CD4-positive, alpha-beta memory T cell (primary cell): ENCODE measurements around the gene MLXIPL. TPM values are rescaled to one million over a fixed set of nuclear protein-coding genes. Genes with fewer than 3 reads are reported as not detected.

ENCODE experiments used
- CTCF ChIA-PET: fragments of 350-600 bp; sonication (Branson Sonifier 250); formaldehyde crosslinking; loops from one replicate; lab custom pipeline; 2021; ENCODE audit warnings: inconsistent platforms; ENCODE audit not compliant: partially characterized antibody; lab: Charles Lee
- POLR2A ChIA-PET: fragments of 350-600 bp; sonication (Branson Sonifier 250); formaldehyde crosslinking; loops from one replicate; lab custom pipeline; 2021; ENCODE audit not compliant: partially characterized antibody; lab: Charles Lee
- DNase-seq, 5 donors: peaks; one replicate each; pipeline versions ENCODE4 v3.0.0 to v3.0.0-alpha.2; 2020 to 2022; ENCODE audit warnings: mixed read lengths in 1 of 5
- H3K27ac ChIP-seq: one replicate; pipeline ENCODE4 v1.7.0; 2013; ENCODE audit warnings: low read depth, low read length
- H3K27me3 ChIP-seq: 2 replicates; pipeline ENCODE4 v1.7.0; 2013; ENCODE audit warnings: mild to moderate bottlenecking, low read length, moderate library complexity; ENCODE audit not compliant: insufficient read depth
- H3K36me3 ChIP-seq: 2 replicates; pipeline ENCODE4 v1.7.0; 2013; ENCODE audit warnings: mild to moderate bottlenecking, low read length, moderate library complexity; ENCODE audit not compliant: insufficient read depth
- H3K4me1 ChIP-seq: 2 replicates; pipeline ENCODE4 v1.7.0; 2013; ENCODE audit warnings: mild to moderate bottlenecking, low read length, moderate library complexity; ENCODE audit not compliant: insufficient read depth
- H3K4me3 ChIP-seq, 2 donors: one replicate each; pipeline ENCODE4 v1.7.0; 2013; ENCODE audit warnings: low read length in 2 of 2, mild to moderate bottlenecking in 1 of 2
- H3K9me3 ChIP-seq, 2 donors: one replicate each; pipeline ENCODE4 v1.7.0; 2013; ENCODE audit warnings: low read length in 2 of 2, control low read depth in 1 of 2; ENCODE audit not compliant: control insufficient read depth in 1 of 2
- H3K27ac Mint-ChIP-seq, 7 donors: one replicate each; pipeline ENCODE4 v1.8.0; 2020 to 2021; ENCODE audit warnings: mixed read lengths in 7 of 7, mild to moderate bottlenecking in 6 of 7, inconsistent platforms in 3 of 7, moderate library complexity in 3 of 7
- H3K27me3 Mint-ChIP-seq, 2 donors: one replicate each; pipeline ENCODE4 v1.8.0; 2020 to 2021; ENCODE audit warnings: mixed read lengths in 2 of 2
- H3K36me3 Mint-ChIP-seq, 2 donors: one replicate each; pipeline ENCODE4 v1.8.0; 2020 to 2021; ENCODE audit warnings: mixed read lengths in 2 of 2, inconsistent platforms in 1 of 2, mild to moderate bottlenecking in 1 of 2
- H3K4me1 Mint-ChIP-seq, 4 donors: one replicate each; pipeline ENCODE4 v1.8.0; 2020 to 2021; ENCODE audit warnings: mixed read lengths in 4 of 4, mild to moderate bottlenecking in 1 of 4
- H3K4me3 Mint-ChIP-seq, 8 donors: one replicate each; pipeline ENCODE4 v1.8.0; 2020 to 2021; ENCODE audit warnings: mixed read lengths in 8 of 8, mild to moderate bottlenecking in 7 of 8, moderate library complexity in 6 of 8, inconsistent platforms in 3 of 8
- H3K9me3 Mint-ChIP-seq, 8 donors: one replicate each; pipeline ENCODE4 v1.8.0; 2020 to 2021; ENCODE audit warnings: mixed read lengths in 8 of 8, mild to moderate bottlenecking in 5 of 8, inconsistent platforms in 3 of 8, moderate library complexity in 1 of 8
- intact Hi-C: fragments of 100-400 bp; cut with micrococcal nuclease; formaldehyde crosslinking; loops from one replicate; pipeline ENCODE4 v1.15.1; 2023
- polyA plus RNA-seq, 2 donors: library from polyadenylated mRNA; unstranded; fragments of 300-500 nt; fragmentation: Illumina TruSeq; gene quantifications; one replicate each; pipeline ENCODE4 v1.2.3, GENCODE V29; 2021
- total RNA-seq, 2 experiments: library from RNA; stranded (reverse); gene quantifications; one replicate each; pipeline ENCODE4 v1.2.3, GENCODE V29; 2021

Gene MLXIPL
- total and polyA plus RNA-seq, 4 experiments from 2014 or later = not detected

DNA sequence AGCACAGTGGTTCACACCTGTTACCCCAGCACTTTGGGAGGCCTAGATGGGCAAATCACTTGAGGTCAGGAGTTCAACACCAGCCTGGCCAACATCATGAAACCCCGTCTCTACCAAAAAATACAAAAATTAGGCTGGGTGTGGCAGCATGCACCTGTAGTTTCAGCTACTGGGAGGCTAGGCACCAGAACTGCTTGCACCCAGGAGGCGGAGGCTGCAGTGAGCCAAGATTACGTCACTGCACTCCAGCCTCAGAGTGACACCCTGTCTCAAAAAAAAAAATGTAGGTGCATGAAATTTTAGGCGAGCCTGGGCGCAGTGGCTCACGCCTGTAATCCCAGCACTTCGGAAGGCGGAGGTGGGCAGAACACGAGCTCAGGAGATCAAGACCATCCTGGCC, 76.5 kb downstream of the MLXIPL start:
- Histone ChIP-seq H3K27ac (no peak overlapping the region), H3K4me1 (peaks cover 20% of the 10 kb centered on the region), H3K9me3 (no peaks in the 10 kb centered on the region), H3K27me3 (no peaks in the 10 kb centered on the region), H3K4me3 (no peak overlapping the region), H3K36me3 (peaks cover 32% of the 10 kb centered on the region)
- H3K27me3 Mint-ChIP-seq = no peaks in the 10 kb centered on the region
- intact Hi-C loops = no loop called here
- no peak overlapping the region for H3K4me3 Mint-ChIP-seq
- ChIA-PET CTCF (interaction anchor here (0.6 to 2.3 kb wide), 3 partner anchors 20 to 59 kb away, joined by 3 to 11 read pairs (median 3); partner anchors contain the start of gene BAZ1B), POLR2A (interaction anchor here (0.7 to 1.2 kb wide), 4 partner anchors 9 to 27 kb away, joined by 3 to 4 read pairs (median 4); no protein-coding TSS in a partner anchor)
- H3K27ac Mint-ChIP-seq = peak overlapping the region in 2 of 7 donors; percentile 42 to 48
- peaks cover 29 to 54% of the 10 kb centered on the region in 2 donors for H3K36me3 Mint-ChIP-seq
- DNase-seq = no peak
- H3K9me3 Mint-ChIP-seq = no peaks in the 10 kb centered on the region
- peaks cover 16 to 50% (median 28%) of the 10 kb centered on the region in 4 donors for H3K4me1 Mint-ChIP-seq

DNA sequence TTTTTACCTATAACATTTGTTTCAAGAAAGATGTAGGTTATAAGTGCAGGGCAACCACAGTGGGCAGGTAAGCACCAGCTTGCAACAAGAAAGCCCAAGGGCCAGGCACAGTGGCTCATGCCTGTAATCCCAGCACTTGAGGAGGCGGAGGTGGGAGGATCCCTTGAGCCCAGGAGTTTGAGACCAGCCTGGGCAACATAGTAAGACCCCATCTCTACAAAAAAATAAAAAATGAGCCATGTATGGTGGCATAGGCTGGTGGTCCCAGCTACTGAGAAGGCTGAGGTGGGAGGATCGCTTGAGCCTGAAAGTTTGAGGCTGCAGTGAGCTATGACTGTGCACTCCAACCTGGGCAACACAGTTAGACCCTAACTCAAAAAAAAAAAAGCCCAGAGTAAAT, 79.6 kb downstream of the MLXIPL start:
- Histone ChIP-seq H3K9me3 (no peaks in the 10 kb centered on the region), H3K27ac (no peak overlapping the region), H3K4me3 (no peak overlapping the region), H3K36me3 (peaks cover 44% of the 10 kb centered on the region), H3K4me1 (peaks cover 18% of the 10 kb centered on the region), H3K27me3 (no peaks in the 10 kb centered on the region)
- CTCF ChIA-PET = no interaction called here
- Mint-ChIP-seq H3K4me1 (peaks cover 9 to 41% (median 23%) of the 10 kb centered on the region in 4 donors), H3K36me3 (peaks cover 34 to 67% of the 10 kb centered on the region in 2 donors), H3K4me3 (no peak overlapping the region), H3K27ac (no peak overlapping the region), H3K9me3 (no peaks in the 10 kb centered on the region), H3K27me3 (no peaks in the 10 kb centered on the region)
- intact Hi-C loops = no loop called here
- no peak for DNase-seq
- POLR2A ChIA-PET = interaction anchor here (0.5 kb wide), 1 partner anchor 16 kb away, joined by 3 read pairs; no protein-coding TSS in a partner anchor

Other genes starting within 250 kb of the MLXIPL start
- gene FZD9, start 190.7 kb downstream of the MLXIPL start, total RNA-seq = not detected
- not detected for gene FZD9, start 190.7 kb downstream of the MLXIPL start, polyA plus RNA-seq
- 10 to 100 TPM; 75.3 to 78.6 TPM for gene BAZ1B, start 102.2 kb downstream of the MLXIPL start, total RNA-seq
- gene BAZ1B, start 102.2 kb downstream of the MLXIPL start, polyA plus RNA-seq = 10 to 100 TPM in 1 of 2 donors, 1 to 10 TPM in 1; 5.8 to 29.1 TPM
- gene BCL7B, start 66.8 kb downstream of the MLXIPL start, total RNA-seq = 10 to 100 TPM; 57.0 to 58.0 TPM
- gene BCL7B, start 66.8 kb downstream of the MLXIPL start, polyA plus RNA-seq = 100 to 1,000 TPM in 1 of 2 donors, 10 to 100 TPM in 1; 84.2 to 112 TPM
- gene TBL2, start 45.9 kb downstream of the MLXIPL start, total RNA-seq = 10 to 100 TPM; 45.4 to 47.5 TPM
- 10 to 100 TPM; 15.6 to 20.5 TPM for gene TBL2, start 45.9 kb downstream of the MLXIPL start, polyA plus RNA-seq
- not detected for gene VPS37D, start 43.3 kb upstream of the MLXIPL start, total RNA-seq
- not detected for gene VPS37D, start 43.3 kb upstream of the MLXIPL start, polyA plus RNA-seq
- gene DNAJC30, start 58.9 kb upstream of the MLXIPL start, total RNA-seq = 10 to 100 TPM; 16.3 to 16.5 TPM
- 1 to 10 TPM; 8.3 to 9.4 TPM for gene DNAJC30, start 58.9 kb upstream of the MLXIPL start, polyA plus RNA-seq
- gene BUD23, start 59.1 kb upstream of the MLXIPL start, total RNA-seq = 10 to 100 TPM; 54.3 to 60.6 TPM
- gene BUD23, start 59.1 kb upstream of the MLXIPL start, polyA plus RNA-seq = 100 to 1,000 TPM; 114 to 187 TPM
- gene STX1A, start 95.1 kb upstream of the MLXIPL start, total RNA-seq = 1 to 10 TPM; 7.5 to 8.3 TPM
- gene STX1A, start 95.1 kb upstream of the MLXIPL start, polyA plus RNA-seq = 1 to 10 TPM; 1.2 to 3.3 TPM
- gene ABHD11, start 114.3 kb upstream of the MLXIPL start, total RNA-seq = 10 to 100 TPM; 22.3 to 23.9 TPM
- gene ABHD11, start 114.3 kb upstream of the MLXIPL start, polyA plus RNA-seq = 10 to 100 TPM in 1 of 2 donors, 1 to 10 TPM in 1; 7.4 to 13.1 TPM
- not detected for gene CLDN3, start 145.7 kb upstream of the MLXIPL start, total RNA-seq
- not detected for gene CLDN3, start 145.7 kb upstream of the MLXIPL start, polyA plus RNA-seq
- not detected for gene CLDN4, start 206.5 kb upstream of the MLXIPL start, total RNA-seq
- under 1 TPM in 1 of 2 donors, not detected in 1; 0.05 TPM for gene CLDN4, start 206.5 kb upstream of the MLXIPL start, polyA plus RNA-seq
- gene METTL27, start 218.0 kb upstream of the MLXIPL start, total RNA-seq = 1 to 10 TPM; 6.1 to 7.6 TPM
- under 1 TPM in 1 of 2 donors, not detected in 1; 0.49 TPM for gene METTL27, start 218.0 kb upstream of the MLXIPL start, polyA plus RNA-seq
- gene TMEM270, start 236.6 kb upstream of the MLXIPL start, total RNA-seq = not detected
- not detected for gene TMEM270, start 236.6 kb upstream of the MLXIPL start, polyA plus RNA-seq